HEK293 (cell line): ENCODE results near the gene TMEM176B.

Experiments
- CTCF ChIA-PET: fragments of 350-600 bp; formaldehyde crosslinking; extraction: SDS; loops from one replicate; lab custom pipeline; 2021; ENCODE audit warnings: antibody characterized with exemption; lab: Yijun Ruan, JAX
- POLR2A ChIA-PET: fragments of 300-600 bp; formaldehyde crosslinking; extraction: SDS; loops from one replicate; lab custom pipeline; 2020; ENCODE audit warnings: antibody characterized with exemption, inconsistent platforms; lab: Yijun Ruan, JAX
- H3K27ac ChIP-seq: fragments of 200-500 bp; sonication (Bioruptor generic); 2 replicates; pipeline ENCODE4 v1.5.1; 2014; ENCODE audit warnings: low read depth, low read length, control low read depth, inconsistent platforms; ENCODE audit errors: extremely low read depth
- H3K36me3 ChIP-seq, 2 experiments: fragments of 200-500 bp in 1 of 2; sonication (Bioruptor generic) in 1 of 2; 1 replicate in 1 of 2; 2 replicates in 1 of 2; pipeline ENCODE4 v1.5.1; 2014 to 2017; ENCODE audit warnings: inconsistent platforms in 2 of 2, low read length in 2 of 2; ENCODE audit not compliant: control insufficient read depth in 2 of 2, insufficient read depth in 1 of 2
- H3K4me1 ChIP-seq: fragments of 200-500 bp; sonication (Bioruptor generic); 2 replicates; pipeline ENCODE4 v1.5.1; 2014; ENCODE audit warnings: mild to moderate bottlenecking, low read length, inconsistent platforms; ENCODE audit not compliant: control insufficient read depth, insufficient read depth
- H3K4me3 ChIP-seq: 2 replicates; pipeline ENCODE4 v1.5.1; 2011; ENCODE audit warnings: low read depth, mild to moderate bottlenecking, control low read depth, low read length, moderate library complexity
- H3K9me3 ChIP-seq: fragments of 200-500 bp; sonication (Bioruptor generic); 2 replicates; pipeline ENCODE4 v1.5.1; 2014; ENCODE audit warnings: low read depth, low read length, inconsistent platforms; ENCODE audit not compliant: control insufficient read depth, insufficient read depth
- EGR2 ChIP-seq: fragments of 450-650 bp; formaldehyde crosslinking; IDR thresholded peaks from 2 replicates; pipeline ENCODE4 v1.5.1; 2016; ENCODE audit warnings: low read depth, missing biosample characterization, missing genetic modification characterization
- KLF16 ChIP-seq: fragments of 450-650 bp; formaldehyde crosslinking; IDR thresholded peaks from 2 replicates; pipeline ENCODE4 v1.5.1; 2017; ENCODE audit warnings: missing biosample characterization, missing genetic modification characterization
- KLF9 ChIP-seq: fragments of 450-650 bp; formaldehyde crosslinking; IDR thresholded peaks from 2 replicates; pipeline ENCODE4 v1.5.1; 2016; ENCODE audit warnings: missing biosample characterization, missing genetic modification characterization, low read depth
- MEIS1 ChIP-seq: sonication (generic); formaldehyde crosslinking; IDR thresholded peaks from 2 replicates; pipeline ENCODE4 v1.8.1; 2022; ENCODE audit warnings: missing genetic modification reagents, mild to moderate bottlenecking, borderline replicate concordance
- OSR2 ChIP-seq: fragments of 450-650 bp; formaldehyde crosslinking; IDR thresholded peaks from 2 replicates; pipeline ENCODE4 v1.5.1; 2016; ENCODE audit warnings: missing biosample characterization, missing genetic modification characterization
- TCF7L2 ChIP-seq: IDR thresholded peaks from 2 replicates; pipeline ENCODE4 v1.6.1; 2011; ENCODE audit warnings: low read depth, mild to moderate bottlenecking, inconsistent platforms, low read length, moderate library complexity, borderline replicate concordance
- ZBTB1 ChIP-seq: fragments of 450-650 bp; formaldehyde crosslinking; IDR thresholded peaks from 2 replicates; pipeline ENCODE4 v1.5.1; 2016; ENCODE audit warnings: missing biosample characterization, missing genetic modification characterization
- ZBTB20 ChIP-seq: fragments of 450-650 bp; formaldehyde crosslinking; IDR thresholded peaks from 2 replicates; pipeline ENCODE4 v1.5.1; 2016; ENCODE audit warnings: missing biosample characterization, missing genetic modification characterization
- ZBTB8A ChIP-seq: fragments of 450-650 bp; formaldehyde crosslinking; IDR thresholded peaks from 2 replicates; pipeline ENCODE4 v1.5.1; 2016; ENCODE audit warnings: missing biosample characterization, missing genetic modification characterization
- ZFHX2 ChIP-seq: fragments of 450-650 bp; formaldehyde crosslinking; conservative IDR thresholded peaks from 2 replicates; pipeline ENCODE4 v1.5.1; 2016; ENCODE audit warnings: missing biosample characterization, missing genetic modification characterization
- ZNF2 ChIP-seq: fragments of 450-650 bp; formaldehyde crosslinking; IDR thresholded peaks from 2 replicates; pipeline ENCODE4 v1.5.1; 2016; ENCODE audit warnings: missing biosample characterization, missing genetic modification characterization
- ZNF221 ChIP-seq: fragments of 450-650 bp; formaldehyde crosslinking; IDR thresholded peaks from 2 replicates; pipeline ENCODE4 v1.5.1; 2017; ENCODE audit warnings: missing biosample characterization, missing genetic modification characterization, borderline replicate concordance
- ZNF335 ChIP-seq: fragments of 450-650 bp; formaldehyde crosslinking; conservative IDR thresholded peaks from 2 replicates; pipeline ENCODE4 v1.5.1; 2016; ENCODE audit warnings: missing biosample characterization, missing genetic modification characterization
- ZNF544 ChIP-seq: fragments of 450-650 bp; formaldehyde crosslinking; IDR thresholded peaks from 2 replicates; pipeline ENCODE4 v1.5.0; 2017; ENCODE audit warnings: missing biosample characterization, missing genetic modification characterization
- ZNF639 ChIP-seq: fragments of 450-650 bp; formaldehyde crosslinking; IDR thresholded peaks from 2 replicates; pipeline ENCODE4 v1.5.1; 2016; ENCODE audit warnings: missing biosample characterization, missing genetic modification characterization
- TF ChIP-seq, protein P1 (sequence below): fragments of 450-650 bp; formaldehyde crosslinking; IDR thresholded peaks from 2 replicates; pipeline ENCODE4 v1.5.1; 2016; ENCODE audit warnings: missing biosample characterization, missing genetic modification characterization
- TF ChIP-seq, protein P2 (sequence below): fragments of 450-650 bp; formaldehyde crosslinking; IDR thresholded peaks from 2 replicates; pipeline ENCODE4 v1.5.1; 2016; ENCODE audit warnings: missing biosample characterization, missing genetic modification characterization, low read depth

The TMEM176B gene

DNA sequence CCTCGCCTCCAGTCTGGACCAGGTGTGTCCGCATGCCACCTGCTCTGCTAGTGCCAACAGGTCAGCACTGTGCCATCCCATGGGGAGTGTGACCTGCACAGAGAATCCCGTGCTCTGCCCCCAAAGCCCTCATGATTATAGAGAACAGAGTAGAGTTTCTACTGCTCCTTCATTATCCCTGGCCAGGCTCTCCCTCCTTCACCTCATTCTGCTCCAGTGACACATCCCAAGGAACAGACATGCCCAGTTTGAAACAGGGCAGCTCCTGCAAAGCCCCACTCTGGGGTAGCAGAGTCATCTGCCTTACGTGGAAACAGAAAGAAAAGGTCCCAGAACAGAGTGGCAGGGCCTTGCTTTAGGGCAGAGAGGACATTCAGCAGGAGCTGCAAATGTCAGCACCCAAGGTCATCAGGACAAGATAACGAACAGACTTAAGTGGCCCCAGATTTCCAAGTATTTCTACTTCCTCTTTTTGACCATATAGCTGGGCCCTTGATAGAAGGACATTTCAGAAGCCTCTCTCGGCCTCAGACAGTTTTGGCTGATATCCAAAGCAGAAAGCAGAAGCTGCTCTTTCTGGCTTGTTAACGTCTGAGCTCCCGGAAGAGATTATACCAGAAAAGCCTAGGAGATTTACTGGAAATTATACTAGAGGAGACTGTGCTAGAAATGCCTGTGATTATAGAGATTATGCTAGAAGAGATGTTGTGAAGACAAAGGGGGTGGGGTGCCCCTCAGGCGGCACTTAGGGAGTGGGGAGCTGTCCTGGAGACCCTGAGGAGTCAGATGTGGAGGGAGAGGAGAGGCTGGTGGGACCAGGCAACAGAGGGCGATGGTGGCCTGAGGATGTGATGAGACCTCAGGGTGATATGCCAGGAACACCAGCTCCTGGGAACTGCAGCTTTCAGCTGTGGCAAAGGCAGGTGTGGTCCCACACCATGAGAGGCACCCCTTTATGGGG, 12.6 kb downstream of the TMEM176B start:
- POLR2A ChIA-PET, result interaction anchor here (0.6 kb wide), 1 partner anchor 1269 kb away, joined by 6 read pairs; no protein-coding TSS in a partner anchor
- CTCF ChIA-PET, result interaction anchor here (0.7 to 4.7 kb wide), 13 partner anchors 8 to 1057 kb away, joined by 3 to 57 read pairs (median 3); no protein-coding TSS in a partner anchor
- Histone ChIP-seq H3K4me1 (0 out of 2 replicates have a peak, but pooled peaks cover 3% of the 10 kb centered on the region), H3K4me3 (no peak overlapping the region), H3K27ac (peak overlapping the region; percentile 34; the same call in 1 of the 2 replicates), H3K36me3 (no peaks in the 10 kb centered on the region), H3K9me3 (no peaks in the 10 kb centered on the region)
- TF ChIP-seq ZBTB8A (tag by site-specific recombination) (no peak), OSR2 (peak; percentile 28; the same call in 1 of the 2 replicates), ZNF335 (tag by site-specific recombination) (peak; percentile 83)
- TF ChIP-seq, protein P1, sequence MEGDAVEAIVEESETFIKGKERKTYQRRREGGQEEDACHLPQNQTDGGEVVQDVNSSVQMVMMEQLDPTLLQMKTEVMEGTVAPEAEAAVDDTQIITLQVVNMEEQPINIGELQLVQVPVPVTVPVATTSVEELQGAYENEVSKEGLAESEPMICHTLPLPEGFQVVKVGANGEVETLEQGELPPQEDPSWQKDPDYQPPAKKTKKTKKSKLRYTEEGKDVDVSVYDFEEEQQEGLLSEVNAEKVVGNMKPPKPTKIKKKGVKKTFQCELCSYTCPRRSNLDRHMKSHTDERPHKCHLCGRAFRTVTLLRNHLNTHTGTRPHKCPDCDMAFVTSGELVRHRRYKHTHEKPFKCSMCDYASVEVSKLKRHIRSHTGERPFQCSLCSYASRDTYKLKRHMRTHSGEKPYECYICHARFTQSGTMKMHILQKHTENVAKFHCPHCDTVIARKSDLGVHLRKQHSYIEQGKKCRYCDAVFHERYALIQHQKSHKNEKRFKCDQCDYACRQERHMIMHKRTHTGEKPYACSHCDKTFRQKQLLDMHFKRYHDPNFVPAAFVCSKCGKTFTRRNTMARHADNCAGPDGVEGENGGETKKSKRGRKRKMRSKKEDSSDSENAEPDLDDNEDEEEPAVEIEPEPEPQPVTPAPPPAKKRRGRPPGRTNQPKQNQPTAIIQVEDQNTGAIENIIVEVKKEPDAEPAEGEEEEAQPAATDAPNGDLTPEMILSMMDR (tag by site-specific recombination), result peak; percentile 55; the same call in 1 of the 2 replicates

DNA sequence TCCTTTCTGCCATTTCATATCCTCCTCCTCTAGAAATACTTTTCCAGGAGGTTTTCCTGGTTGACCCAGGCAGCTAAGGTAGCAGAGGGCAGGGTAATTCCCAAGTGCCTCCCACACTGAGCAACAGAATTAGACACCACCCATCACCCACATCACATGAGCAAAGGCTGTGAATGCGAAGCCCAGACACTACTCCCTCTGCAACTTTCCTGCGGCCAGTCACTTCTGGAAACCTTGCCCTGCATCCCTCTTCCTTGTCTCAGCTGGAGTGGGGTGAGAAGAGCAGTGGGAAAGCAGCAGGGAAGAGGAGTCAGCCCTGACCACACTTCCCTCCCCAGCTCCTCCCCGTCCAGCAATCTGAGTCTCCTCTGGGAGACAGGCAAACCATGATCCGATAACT, 15.2 kb downstream of the TMEM176B start:
- CTCF ChIA-PET, result interaction anchor here (0.5 to 1.3 kb wide), 2 partner anchors 94 to 115 kb away, joined by 3 to 5 read pairs; no protein-coding TSS in a partner anchor

DNA sequence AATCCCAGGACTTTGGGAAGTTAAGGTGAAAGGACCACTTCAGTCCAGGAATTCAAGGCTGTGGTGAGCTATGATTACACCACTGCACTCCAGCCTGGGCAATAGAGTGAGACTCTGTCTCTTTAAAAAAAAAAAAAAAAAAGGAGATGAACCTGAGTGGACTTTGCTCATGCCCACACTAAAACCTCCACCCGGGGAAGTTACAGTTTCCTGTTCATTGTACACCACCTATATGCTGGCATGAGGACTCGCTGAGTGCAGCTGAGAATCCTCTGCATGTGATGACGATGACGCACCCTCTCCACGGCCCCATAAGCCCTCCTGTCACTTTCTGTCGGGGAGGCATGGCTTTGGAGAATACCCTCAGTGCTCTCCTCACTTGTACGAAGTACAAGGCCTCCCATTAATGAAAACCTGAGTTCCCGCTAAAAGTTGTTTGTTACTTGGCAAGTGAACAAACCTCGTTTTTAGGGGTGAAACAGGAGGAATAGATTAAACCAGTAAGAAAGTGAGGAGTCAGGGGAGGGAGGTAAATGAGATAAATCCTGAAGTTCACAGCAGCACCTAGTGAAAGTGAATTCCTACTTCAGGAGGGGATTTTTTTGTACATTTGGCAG, 15.9 kb downstream of the TMEM176B start:
- Histone ChIP-seq H3K4me1 (0 out of 2 replicates have a peak, but pooled peaks cover 3% of the 10 kb centered on the region), H3K9me3 (no peaks in the 10 kb centered on the region), H3K27ac (no peak overlapping the region), H3K36me3 (no peaks in the 10 kb centered on the region), H3K4me3 (no peak overlapping the region)
- CTCF ChIA-PET, result interaction anchor here (0.6 to 1.3 kb wide), 2 partner anchors 95 to 229 kb away, joined by 4 to 5 read pairs; no protein-coding TSS in a partner anchor
- TF ChIP-seq KLF9 (no peak), MEIS1 (CRISPR knock-in tag) (no peak), ZNF221 (tag by site-specific recombination) (no peak), KLF16 (no peak), ZNF639 (tag by site-specific recombination) (no peak), ZBTB1 (tag by site-specific recombination) (no peak), ZNF544 (tag by site-specific recombination) (no peak), ZBTB20 (tag by site-specific recombination) (no peak)
- POLR2A ChIA-PET, result no interaction called here

More for the DNA sequence above, 15.2 kb downstream of the TMEM176B start:
- H3K9me3 ChIP-seq, result no peaks in the 10 kb centered on the region
- H3K4me3 ChIP-seq, result no peak overlapping the region
- POLR2A ChIA-PET, result no interaction called here
- no peak for TF ChIP-seq ZNF2 (tag by site-specific recombination)
- TF ChIP-seq, protein P2, sequence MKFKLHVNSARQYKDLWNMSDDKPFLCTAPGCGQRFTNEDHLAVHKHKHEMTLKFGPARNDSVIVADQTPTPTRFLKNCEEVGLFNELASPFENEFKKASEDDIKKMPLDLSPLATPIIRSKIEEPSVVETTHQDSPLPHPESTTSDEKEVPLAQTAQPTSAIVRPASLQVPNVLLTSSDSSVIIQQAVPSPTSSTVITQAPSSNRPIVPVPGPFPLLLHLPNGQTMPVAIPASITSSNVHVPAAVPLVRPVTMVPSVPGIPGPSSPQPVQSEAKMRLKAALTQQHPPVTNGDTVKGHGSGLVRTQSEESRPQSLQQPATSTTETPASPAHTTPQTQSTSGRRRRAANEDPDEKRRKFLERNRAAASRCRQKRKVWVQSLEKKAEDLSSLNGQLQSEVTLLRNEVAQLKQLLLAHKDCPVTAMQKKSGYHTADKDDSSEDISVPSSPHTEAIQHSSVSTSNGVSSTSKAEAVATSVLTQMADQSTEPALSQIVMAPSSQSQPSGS (tag by site-specific recombination), result no peak
- no peak for TF ChIP-seq TCF7L2
- 0 out of 2 replicates have a peak, but pooled peaks have one; percentile 13 for TF ChIP-seq ZFHX2 (tag by site-specific recombination)
- peak; percentile 36; the same call in 1 of the 2 replicates for TF ChIP-seq EGR2
- TF ChIP-seq, all 188 proteins: peak for 2
- Histone ChIP-seq H3K27ac (no peak overlapping the region), H3K4me1 (0 out of 2 replicates have a peak, but pooled peaks cover 3% of the 10 kb centered on the region), H3K36me3 (no peaks in the 10 kb centered on the region)
